Measurements from ENCODE around the gene FILIP1L.
"Not testable (repeated sequence)": the region's sequence is repeated elsewhere in the genome, so short reads cannot be mapped to it uniquely, and the experiment has no call there.

FILIP1L gene

GRCh38 chr3:100096866-100097265, 17.4 kb downstream of the FILIP1L start:
- DNase-seq, result no peak

DNA sequence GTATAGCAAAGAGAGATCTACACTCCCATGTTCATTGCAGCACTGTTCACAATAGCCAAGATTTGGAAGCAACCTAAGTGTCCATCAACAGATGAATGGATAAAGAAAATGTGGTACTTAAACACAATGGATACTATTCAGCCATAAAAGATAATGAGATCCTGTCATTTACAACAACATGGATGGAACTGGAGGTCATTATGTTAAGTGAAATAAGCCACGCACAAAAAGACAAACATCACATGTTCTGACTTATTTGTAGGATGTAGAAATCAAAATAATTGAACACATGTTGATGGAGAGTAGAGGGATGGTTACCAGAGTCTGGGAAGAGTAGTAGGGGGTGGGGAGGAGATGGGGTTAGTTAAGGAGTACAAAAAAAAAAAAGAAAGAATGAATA, 18.0 kb downstream of the FILIP1L start:
- not testable (repeated sequence) for DNase-seq

DNA sequence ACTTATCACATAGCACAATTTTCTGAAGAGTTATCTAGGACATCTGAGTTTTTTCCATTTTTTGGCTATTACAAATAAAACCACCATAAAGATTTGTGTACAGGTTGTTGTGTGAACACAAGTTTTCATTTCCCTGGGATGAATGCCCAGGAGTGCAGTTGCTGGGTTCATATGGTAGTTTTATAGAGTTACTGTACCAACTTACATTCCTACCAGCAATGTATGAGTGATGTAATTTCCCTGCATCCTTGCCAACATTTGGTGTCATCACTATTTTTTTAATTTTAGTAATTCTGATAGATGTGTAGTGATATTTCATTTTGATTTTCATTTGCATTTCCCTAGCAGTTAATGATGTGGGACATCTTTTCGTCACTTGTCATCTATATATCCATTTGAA, 20.5 kb downstream of the FILIP1L start:
- DNase-seq, result no peak

- DNase-seq, result no peak
Measured at GRCh38 chr3:100090669-100091005, 23.7 kb downstream of the FILIP1L start.

DNA sequence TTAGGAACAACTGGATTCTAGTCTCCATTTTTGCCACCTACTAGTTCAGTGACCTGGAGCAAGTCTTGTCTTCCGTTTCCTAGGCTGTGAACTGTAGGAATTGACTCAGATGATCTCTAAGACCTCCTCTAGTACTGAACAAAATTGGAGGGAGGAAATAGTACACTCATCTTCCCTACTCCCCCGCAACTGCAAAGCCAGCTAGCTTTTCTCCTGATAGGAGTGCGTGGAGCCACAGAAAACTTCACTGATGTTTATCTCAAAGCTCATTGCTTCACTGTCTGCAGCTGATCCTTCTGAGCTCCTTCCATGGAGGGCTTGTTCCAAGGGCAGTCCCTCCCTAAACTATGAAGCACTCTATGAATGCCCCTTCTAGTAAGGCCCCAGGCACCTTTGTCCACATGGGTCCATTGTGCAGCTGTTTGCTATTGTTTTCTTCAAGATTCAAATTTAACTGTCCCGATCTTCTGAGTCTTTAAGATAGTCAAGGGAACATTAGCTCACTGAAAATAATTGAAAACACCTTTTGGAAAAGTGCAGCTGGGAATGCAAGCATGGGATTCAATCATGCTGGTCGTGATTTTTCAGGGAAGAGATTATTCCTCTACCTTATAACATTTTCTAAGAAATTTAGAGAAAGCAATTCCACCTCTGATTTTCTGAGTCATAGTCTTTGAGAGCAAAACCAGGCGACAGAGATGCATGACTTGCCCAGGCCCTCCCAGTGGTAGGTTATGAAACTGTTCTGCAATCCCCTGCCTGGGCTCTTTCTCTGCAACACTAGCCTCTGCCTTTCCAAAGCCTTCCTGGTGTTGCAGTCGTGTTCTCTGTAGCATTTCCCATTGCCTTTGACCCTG, 24.3 kb downstream of the FILIP1L start:
- DNase-seq, result no peak

DNA sequence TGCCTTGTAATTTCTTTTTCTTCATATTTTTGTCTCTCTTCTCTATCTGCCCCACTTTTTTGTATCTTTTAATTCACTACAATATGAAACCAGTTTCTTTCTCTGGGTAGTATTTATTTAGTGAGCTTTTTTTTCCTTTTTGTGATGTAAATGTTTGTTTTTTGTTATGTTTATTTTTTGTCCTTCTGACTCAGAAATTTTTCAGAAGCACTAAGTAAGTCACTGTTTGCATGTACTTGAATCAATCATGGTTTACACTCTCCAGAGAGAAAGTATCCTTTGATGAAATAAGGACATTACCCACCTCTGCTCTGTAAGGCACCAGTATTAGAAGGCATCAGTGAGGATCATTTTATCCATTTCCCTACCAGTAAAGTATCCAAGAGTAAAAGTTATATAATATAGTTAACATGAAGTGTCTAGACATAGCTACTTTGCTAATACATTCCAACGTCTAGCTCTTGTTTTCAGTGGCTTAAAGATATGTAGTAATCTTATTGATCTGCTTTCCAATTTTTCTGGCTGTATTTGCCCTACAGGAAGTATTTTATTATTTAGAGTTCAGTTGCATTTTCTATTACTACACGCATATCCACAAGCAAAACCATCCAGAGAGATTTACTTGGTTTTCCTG, 25.4 kb downstream of the FILIP1L start:
- no peak for DNase-seq

GRCh38 chr3:100087198-100087597, 27.1 kb downstream of the FILIP1L start:
- no peak for DNase-seq

DNA sequence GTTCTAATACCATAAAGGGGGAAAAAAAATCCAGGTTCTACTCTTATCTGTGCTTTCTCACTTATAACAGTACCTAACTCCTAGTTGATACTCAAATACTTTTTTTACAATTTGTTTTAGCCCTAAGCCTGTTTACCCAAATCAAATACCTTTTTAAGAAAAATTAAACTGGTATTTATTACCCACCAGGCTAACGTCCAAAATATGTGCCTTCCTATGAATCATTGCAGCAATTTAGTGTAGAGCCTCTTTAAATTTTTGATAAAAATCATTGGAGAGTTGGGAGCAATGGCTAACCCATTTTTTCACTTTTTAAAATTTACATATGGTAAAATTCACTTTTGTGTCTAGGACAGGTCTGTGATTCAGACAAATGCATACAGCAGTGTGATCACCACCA, 27.9 kb downstream of the FILIP1L start:
- DNase-seq, result no peak

- no peak for DNase-seq
Measured at GRCh38 chr3:100084100-100084806, 30.0 kb downstream of the FILIP1L start.

DNA sequence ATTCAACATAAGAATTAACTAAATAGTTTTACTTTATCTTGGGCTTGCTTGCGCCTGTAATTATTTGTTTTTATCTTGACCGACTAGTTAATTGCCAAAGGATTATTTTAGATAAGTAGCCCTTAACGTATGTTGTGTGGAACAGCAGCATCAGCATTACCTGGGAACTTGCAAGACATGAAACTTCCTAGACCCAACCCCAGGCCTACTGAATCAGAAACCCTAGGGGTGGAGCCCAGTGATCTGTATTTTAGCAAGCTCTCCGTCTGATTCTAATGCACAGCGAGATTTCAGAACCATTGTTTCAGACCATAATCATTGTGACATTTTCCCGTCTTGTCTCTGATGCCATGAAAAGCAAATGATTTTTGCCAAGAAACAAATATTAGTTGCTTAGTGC, 31.1 kb downstream of the FILIP1L start:
- no peak for DNase-seq

GRCh38 chr3:100082714-100083113, 31.6 kb downstream of the FILIP1L start:
- no peak for DNase-seq

DNA sequence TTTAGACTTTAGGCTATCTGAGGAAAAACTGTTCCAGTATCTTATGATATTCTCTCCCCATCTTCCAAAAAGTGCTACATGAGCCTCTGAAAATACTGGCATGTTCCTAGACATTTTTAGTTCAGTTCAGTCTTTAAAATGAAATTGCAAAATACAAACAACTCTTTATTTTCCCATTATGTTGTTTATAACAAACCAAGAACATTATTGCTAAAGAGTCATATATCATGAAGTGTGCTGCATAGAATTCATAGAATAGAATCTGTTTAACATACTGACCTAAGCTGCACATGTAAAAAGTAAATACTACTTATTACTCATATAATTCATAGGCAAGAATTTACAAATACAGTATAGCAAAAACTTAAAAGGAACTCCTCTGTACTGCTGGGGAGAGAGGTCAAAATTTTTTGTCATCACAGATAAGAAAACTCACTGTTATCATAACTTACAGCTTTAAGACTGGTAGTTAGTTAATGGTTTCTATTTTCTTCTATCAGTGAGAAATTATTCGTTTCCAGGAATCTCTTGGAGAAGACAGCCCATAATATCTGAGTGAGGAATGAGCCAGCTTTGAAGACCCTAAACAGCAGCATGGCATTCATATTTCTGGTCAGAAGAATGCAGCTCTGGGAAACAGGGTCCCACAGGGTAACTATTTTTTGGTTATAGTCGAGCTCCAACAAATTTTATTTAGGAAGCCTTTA, 32.2 kb downstream of the FILIP1L start:
- no peak for DNase-seq

GRCh38 chr3:100081311-100081710, 33.0 kb downstream of the FILIP1L start:
- no peak for DNase-seq

- no peak for DNase-seq
Measured at GRCh38 chr3:100080573-100080972, 33.7 kb downstream of the FILIP1L start.

DNA sequence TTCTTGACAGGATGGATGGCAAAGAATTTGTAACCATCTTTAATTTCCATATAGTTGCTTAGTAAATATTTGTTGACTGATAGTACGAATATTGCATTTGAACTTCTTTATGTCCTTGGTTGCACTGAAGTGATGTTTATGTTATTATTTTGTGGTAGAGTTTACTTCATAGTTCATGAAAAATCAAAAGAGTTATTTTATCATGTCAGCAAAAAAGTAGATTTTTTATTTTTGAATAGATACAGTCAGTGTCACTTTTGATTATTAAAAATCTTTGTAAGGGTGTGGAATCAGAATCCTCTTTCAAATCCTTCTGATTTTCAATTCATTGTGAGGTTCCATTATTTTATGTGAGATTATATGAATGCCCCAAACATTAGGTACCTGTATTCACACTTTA, 35.0 kb downstream of the FILIP1L start:
- no peak for DNase-seq

DNA sequence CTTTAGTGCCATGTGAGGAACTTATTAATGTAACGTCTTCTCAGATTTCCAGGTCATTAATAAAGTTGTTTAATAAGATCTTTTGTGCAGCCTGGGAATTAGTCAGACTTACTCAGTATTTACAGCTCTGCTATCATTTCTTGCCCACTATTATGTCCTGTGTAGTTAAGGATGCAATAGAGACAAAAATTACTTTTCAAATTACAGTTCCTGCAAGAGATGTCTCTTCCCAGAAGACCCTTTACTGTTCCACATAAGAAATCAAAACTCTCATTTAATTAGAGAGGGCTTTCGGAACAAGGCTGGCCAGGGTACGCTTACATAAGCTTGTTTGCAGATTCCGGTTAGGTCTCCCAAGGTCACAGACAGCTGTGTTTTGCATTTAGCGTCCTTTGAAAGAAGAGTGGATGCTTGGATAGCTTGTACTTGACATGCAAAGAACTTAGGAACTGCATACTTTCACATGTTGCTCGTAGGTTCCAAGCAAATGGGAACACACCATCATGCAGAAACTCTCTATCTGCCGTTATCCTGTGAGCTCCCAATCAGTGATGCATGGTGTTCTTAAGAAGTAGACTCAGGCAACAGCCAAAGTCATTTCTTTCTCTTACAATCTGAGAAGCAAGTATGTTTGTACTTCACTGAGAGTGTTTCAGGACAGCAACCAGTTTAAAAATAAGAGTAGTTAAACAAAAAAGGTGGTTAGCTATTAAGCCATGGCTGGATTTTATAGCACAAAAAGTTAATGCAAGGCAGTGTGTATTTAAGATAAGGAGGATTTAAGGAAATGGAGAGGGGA, 37.4 kb downstream of the FILIP1L start:
- DNase-seq, result no peak

- no peak for DNase-seq
Measured at GRCh38 chr3:100075851-100076730, 38.2 kb downstream of the FILIP1L start.

GRCh38 chr3:100075196-100075595, 39.1 kb downstream of the FILIP1L start:
- no peak for DNase-seq

DNA sequence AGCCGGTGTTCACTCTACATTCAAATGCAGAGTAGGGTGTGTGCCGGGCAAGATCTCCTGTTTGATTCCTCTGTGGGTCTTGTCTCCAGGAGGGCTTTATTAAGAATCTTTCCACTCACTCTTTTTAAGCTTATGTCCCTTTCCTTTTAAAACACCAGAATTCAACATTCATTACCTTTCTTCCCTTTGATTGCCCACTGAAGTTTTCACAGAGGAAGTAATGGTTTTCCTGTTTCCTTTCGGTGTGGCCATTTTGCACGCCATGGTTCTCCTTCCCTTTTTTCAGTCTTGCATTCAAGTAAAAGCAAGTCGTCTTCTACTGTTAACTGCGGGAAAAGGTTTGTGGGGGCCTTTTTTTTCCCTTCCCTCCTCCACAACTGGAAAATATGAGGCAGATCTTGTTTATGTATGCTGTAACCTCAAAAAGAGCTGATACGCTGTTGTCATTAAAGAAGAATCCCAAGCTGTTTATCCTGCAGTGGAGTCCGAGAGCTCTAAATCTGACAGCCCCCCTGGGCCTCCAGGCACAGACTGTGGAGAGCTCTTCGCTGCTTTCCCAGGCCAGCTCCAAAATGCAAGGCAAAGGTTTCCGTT, 40.5 kb downstream of the FILIP1L start:
- DNase-seq, result no peak

DNA sequence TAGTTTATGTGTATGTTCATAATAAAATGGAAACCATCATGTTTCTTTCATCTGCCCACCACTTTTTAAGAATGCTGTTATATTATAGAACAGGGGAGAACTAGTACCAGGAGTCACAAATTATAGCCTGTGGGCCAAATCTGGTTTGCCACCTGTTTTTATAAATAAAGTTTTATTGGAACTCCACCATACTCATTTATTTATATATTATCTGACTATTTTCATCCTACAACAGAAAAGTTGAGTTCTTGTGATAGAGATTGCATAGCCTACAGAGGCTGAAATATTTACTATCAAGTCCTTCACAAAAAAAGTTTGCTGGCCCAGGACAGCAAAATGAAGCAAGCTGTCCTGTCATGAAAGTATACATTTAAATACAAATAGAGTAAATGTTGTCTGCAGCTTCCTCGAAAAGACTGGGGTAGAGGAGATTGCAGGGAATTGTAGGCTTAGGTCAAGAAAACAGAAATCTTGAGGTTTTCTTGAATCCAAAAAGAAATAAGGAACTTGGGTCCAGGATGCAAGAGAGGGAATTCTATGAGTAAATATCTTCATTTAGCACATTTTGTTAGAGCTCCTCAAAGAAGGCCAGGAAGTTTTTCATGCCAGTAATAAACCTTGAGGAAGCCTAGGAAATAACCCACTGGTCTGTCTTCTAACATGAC, 41.1 kb downstream of the FILIP1L start:
- DNase-seq, result no peak

All from cerebellar nuclear complex (tissue), 1 donor.